Measurements from ENCODE around the gene TBC1D8B.
"Not testable (repeated sequence)": the region's sequence is repeated elsewhere in the genome, so short reads cannot be mapped to it uniquely, and the experiment has no call there.

Gene TBC1D8B

GRCh38 chrX:106802388-106803275 is at the start of gene TBC1D8B:
Gene TBC1D8B (plus strand): TSS chrX:106802673. CDS start chrX:106802854, 181 bp downstream.
- peak; percentile 55 for DNase-seq (ENCODE audit: low read depth, low spot score)
- H3K27ac ChIP-seq = peak within 1 kb of the TSS; percentile 42

GRCh38 chrX:106769288-106769687 is 33.2 kb upstream of the TBC1D8B start:
- H3K27ac ChIP-seq = not testable (repeated sequence)

GRCh38 chrX:106774981-106775380 is 27.5 kb upstream of the TBC1D8B start:
- H3K27ac ChIP-seq = no peak overlapping the region

More at GRCh38 chrX:106769288-106769687, 33.2 kb upstream of the TBC1D8B start:
- DNase-seq (ENCODE audit: low read depth, low spot score) = not testable (repeated sequence)

GRCh38 chrX:106780264-106780663 is 22.2 kb upstream of the TBC1D8B start:
- peak overlapping the region; percentile 49 for H3K27ac ChIP-seq
- no peak for DNase-seq (ENCODE audit: low read depth, low spot score)

More at GRCh38 chrX:106774981-106775380, 27.5 kb upstream of the TBC1D8B start:
- DNase-seq (ENCODE audit: low read depth, low spot score) = no peak

- peak; percentile 10 for DNase-seq (ENCODE audit: low read depth, low spot score)
- peak overlapping the region; percentile 49 for H3K27ac ChIP-seq
Measured at GRCh38 chrX:106780664-106781377, 21.7 kb upstream of the TBC1D8B start.

GRCh38 chrX:106783716-106784115 is 18.8 kb upstream of the TBC1D8B start:
- H3K27ac ChIP-seq = no peak overlapping the region
- DNase-seq (ENCODE audit: low read depth, low spot score) = no peak

GRCh38 chrX:106791495-106791894 is 11.0 kb upstream of the TBC1D8B start:
- no peak overlapping the region for H3K27ac ChIP-seq
- no peak for DNase-seq (ENCODE audit: low read depth, low spot score)

- DNase-seq (ENCODE audit: low read depth, low spot score) = no peak
- H3K27ac ChIP-seq = peak overlapping the region; percentile 42
Measured at GRCh38 chrX:106802063-106802387, 448 bp upstream of the TBC1D8B start.

GRCh38 chrX:106811131-106811910 is 8.8 kb downstream of the TBC1D8B start:
- DNase-seq (ENCODE audit: low read depth, low spot score) = no peak
- H3K27ac ChIP-seq = no peak overlapping the region

GRCh38 chrX:106812930-106813329 is 10.5 kb downstream of the TBC1D8B start:
- DNase-seq (ENCODE audit: low read depth, low spot score); H3K27ac ChIP-seq: not testable (repeated sequence)

- not testable (repeated sequence) for H3K27ac ChIP-seq; DNase-seq (ENCODE audit: low read depth, low spot score)
Measured at GRCh38 chrX:106814093-106814492, 11.6 kb downstream of the TBC1D8B start.

- DNase-seq (ENCODE audit: low read depth, low spot score) = no peak
Measured at GRCh38 chrX:106862972-106863688, 60.7 kb downstream of the TBC1D8B start.

GRCh38 chrX:106863697-106864096 is 61.2 kb downstream of the TBC1D8B start:
- H3K27ac ChIP-seq = no peak overlapping the region
- no peak for DNase-seq (ENCODE audit: low read depth, low spot score)

More at GRCh38 chrX:106862972-106863688, 60.7 kb downstream of the TBC1D8B start:
- no peak overlapping the region for H3K27ac ChIP-seq

- DNase-seq (ENCODE audit: low read depth, low spot score); H3K27ac ChIP-seq: not testable (repeated sequence)
Measured at GRCh38 chrX:106872796-106873195, 70.3 kb downstream of the TBC1D8B start.

- no peak overlapping the region for H3K27ac ChIP-seq
- no peak for DNase-seq (ENCODE audit: low read depth, low spot score)
Measured at GRCh38 chrX:106874075-106874474, 71.6 kb downstream of the TBC1D8B start.

GRCh38 chrX:106875151-106875550 is 72.7 kb downstream of the TBC1D8B start:
- DNase-seq (ENCODE audit: low read depth, low spot score) = no peak

GRCh38 chrX:106889468-106889867 is 87.0 kb downstream of the TBC1D8B start:
- DNase-seq (ENCODE audit: low read depth, low spot score) = no peak
- no peak overlapping the region for H3K27ac ChIP-seq

More at GRCh38 chrX:106875151-106875550, 72.7 kb downstream of the TBC1D8B start:
- H3K27ac ChIP-seq = no peak overlapping the region

- DNase-seq (ENCODE audit: low read depth, low spot score) = no peak
- no peak overlapping the region for H3K27ac ChIP-seq
Measured at GRCh38 chrX:106891762-106892460, 89.4 kb downstream of the TBC1D8B start.

GRCh38 chrX:106894392-106894909 is 92.0 kb downstream of the TBC1D8B start:
- DNase-seq (ENCODE audit: low read depth, low spot score) = no peak
- peak overlapping the region; percentile 42 for H3K27ac ChIP-seq
